Measurements from ENCODE around the gene ALK.

The ALK gene

GRCh38 chr2:29490045-29490444 lies 431.3 kb downstream of the ALK start:
- H3K4me3 ChIP-seq (ENCODE audit: low read depth, low read length) = no peak overlapping the region
- TF ChIP-seq ZFP69B (tag by site-specific recombination; IDR thresholded peaks at IDR 0.05) (no peak), MYNN (tag by site-specific recombination; IDR thresholded peaks at IDR 0.05; ENCODE audit: borderline replicate concordance) (no peak), GFI1B (tag by site-specific recombination; IDR thresholded peaks at IDR 0.05) (no peak), ZNF621 (tag by site-specific recombination; IDR thresholded peaks at IDR 0.05) (no peak), WT1 (tag by site-specific recombination; IDR thresholded peaks at IDR 0.05) (no peak), TRIM28 (IDR thresholded peaks at IDR 0.05; ENCODE audit: borderline replicate concordance, low read length) (no peak), ZNF555 (tag by site-specific recombination; conservative IDR thresholded peaks at IDR 0.05) (no peak), SP3 (tag by site-specific recombination; IDR thresholded peaks at IDR 0.05) (no peak), HOXC10 (CRISPR knock-in tag; IDR thresholded peaks at IDR 0.05) (no peak), ZNF239 (tag by site-specific recombination; IDR thresholded peaks at IDR 0.05) (no peak), ZNF311 (tag by site-specific recombination; IDR thresholded peaks at IDR 0.05; ENCODE audit: borderline replicate concordance) (no peak), ZNF610 (tag by site-specific recombination; IDR thresholded peaks at IDR 0.05; ENCODE audit: borderline replicate concordance) (no peak)
- TF ChIP-seq, protein P1, sequence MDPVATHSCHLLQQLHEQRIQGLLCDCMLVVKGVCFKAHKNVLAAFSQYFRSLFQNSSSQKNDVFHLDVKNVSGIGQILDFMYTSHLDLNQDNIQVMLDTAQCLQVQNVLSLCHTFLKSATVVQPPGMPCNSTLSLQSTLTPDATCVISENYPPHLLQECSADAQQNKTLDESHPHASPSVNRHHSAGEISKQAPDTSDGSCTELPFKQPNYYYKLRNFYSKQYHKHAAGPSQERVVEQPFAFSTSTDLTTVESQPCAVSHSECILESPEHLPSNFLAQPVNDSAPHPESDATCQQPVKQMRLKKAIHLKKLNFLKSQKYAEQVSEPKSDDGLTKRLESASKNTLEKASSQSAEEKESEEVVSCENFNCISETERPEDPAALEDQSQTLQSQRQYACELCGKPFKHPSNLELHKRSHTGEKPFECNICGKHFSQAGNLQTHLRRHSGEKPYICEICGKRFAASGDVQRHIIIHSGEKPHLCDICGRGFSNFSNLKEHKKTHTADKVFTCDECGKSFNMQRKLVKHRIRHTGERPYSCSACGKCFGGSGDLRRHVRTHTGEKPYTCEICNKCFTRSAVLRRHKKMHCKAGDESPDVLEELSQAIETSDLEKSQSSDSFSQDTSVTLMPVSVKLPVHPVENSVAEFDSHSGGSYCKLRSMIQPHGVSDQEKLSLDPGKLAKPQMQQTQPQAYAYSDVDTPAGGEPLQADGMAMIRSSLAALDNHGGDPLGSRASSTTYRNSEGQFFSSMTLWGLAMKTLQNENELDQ (tag by site-specific recombination; IDR thresholded peaks at IDR 0.05; ENCODE audit: low read depth) = no peak
- POLR2A ChIA-PET = no interaction called here
- no peaks in the 10 kb centered on the region for H3K36me3 ChIP-seq (ENCODE audit: control insufficient read depth in 2 of 2, insufficient read depth in 1 of 2, low read length in 2 of 2)
- no peak overlapping the region for H3K27ac ChIP-seq (ENCODE audit: extremely low read depth, low read depth, low read length)
- CTCF ChIA-PET = no interaction called here
- no peaks in the 10 kb centered on the region for H3K4me1 ChIP-seq (ENCODE audit: control insufficient read depth, insufficient read depth, low read length)
- no peaks in the 10 kb centered on the region for H3K9me3 ChIP-seq (ENCODE audit: control insufficient read depth, insufficient read depth, low read depth, low read length)

DNA sequence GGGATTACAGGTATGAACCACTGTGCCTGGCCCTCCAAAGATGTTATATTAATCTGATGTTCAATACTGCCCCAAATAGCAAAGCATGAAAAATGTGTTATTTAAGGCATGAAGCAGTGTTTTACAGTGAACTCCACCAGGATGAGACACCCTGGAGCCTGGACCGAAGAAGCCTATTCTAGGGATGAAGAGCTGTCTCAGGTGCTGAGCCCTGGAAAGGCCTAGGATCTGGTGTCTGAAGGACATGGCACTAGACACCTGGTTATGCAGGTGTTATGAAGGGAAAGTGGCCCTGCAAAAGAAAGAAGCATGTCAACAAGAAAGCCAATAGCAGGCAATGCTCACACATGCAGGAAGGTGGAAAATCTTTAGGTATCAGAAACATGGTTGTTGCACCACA lies 431.8 kb downstream of the ALK start:
- no peak overlapping the region for H3K27ac ChIP-seq (ENCODE audit: extremely low read depth, low read depth, low read length)
- H3K4me1 ChIP-seq (ENCODE audit: control insufficient read depth, insufficient read depth, low read length) = no peaks in the 10 kb centered on the region
- H3K36me3 ChIP-seq (ENCODE audit: control insufficient read depth in 2 of 2, insufficient read depth in 1 of 2, low read length in 2 of 2) = no peaks in the 10 kb centered on the region
- ChIA-PET CTCF (no interaction called here), POLR2A (no interaction called here)
- TF ChIP-seq REST (tag by site-specific recombination; IDR thresholded peaks at IDR 0.05) (peak; percentile 46; the same call in 1 of the 2 replicates), ZXDB (tag by site-specific recombination; IDR thresholded peaks at IDR 0.05) (no peak)
- no peaks in the 10 kb centered on the region for H3K9me3 ChIP-seq (ENCODE audit: control insufficient read depth, insufficient read depth, low read depth, low read length)
- H3K4me3 ChIP-seq (ENCODE audit: low read depth, low read length) = no peak overlapping the region

GRCh38 chr2:29487967-29488555 lies 433.3 kb downstream of the ALK start:
- POLR2A ChIA-PET = no interaction called here
- no peaks in the 10 kb centered on the region for H3K9me3 ChIP-seq (ENCODE audit: control insufficient read depth, insufficient read depth, low read depth, low read length)
- CTCF ChIA-PET = interaction anchor here (0.9 to 1.3 kb wide), 2 partner anchors 11 to 179 kb away, joined by 3 to 4 read pairs; no protein-coding TSS in a partner anchor
- TF ChIP-seq ZNF16 (tag by site-specific recombination; IDR thresholded peaks at IDR 0.05; ENCODE audit: low read depth) = no peak
- TF ChIP-seq, protein P2, sequence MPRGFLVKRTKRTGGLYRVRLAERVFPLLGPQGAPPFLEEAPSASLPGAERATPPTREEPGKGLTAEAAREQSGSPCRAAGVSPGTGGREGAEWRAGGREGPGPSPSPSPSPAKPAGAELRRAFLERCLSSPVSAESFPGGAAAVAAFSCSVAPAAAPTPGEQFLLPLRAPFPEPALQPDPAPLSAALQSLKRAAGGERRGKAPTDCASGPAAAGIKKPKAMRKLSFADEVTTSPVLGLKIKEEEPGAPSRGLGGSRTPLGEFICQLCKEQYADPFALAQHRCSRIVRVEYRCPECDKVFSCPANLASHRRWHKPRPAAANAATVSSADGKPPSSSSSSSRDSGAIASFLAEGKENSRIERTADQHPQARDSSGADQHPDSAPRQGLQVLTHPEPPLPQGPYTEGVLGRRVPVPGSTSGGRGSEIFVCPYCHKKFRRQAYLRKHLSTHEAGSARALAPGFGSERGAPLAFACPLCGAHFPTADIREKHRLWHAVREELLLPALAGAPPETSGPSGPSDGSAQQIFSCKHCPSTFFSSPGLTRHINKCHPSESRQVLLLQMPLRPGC (tag by site-specific recombination; IDR thresholded peaks at IDR 0.05) = no peak
- TF ChIP-seq SP7 (tag by site-specific recombination; IDR thresholded peaks at IDR 0.05) = 0 out of 2 replicates have a peak, but pooled peaks have one; percentile 19
- 0 out of 2 replicates have a peak, but pooled peaks have one; percentile 24 for TF ChIP-seq ZNF660 (tag by site-specific recombination; IDR thresholded peaks at IDR 0.05)
- no peak for TF ChIP-seq ZNF24 (tag by site-specific recombination; IDR thresholded peaks at IDR 0.05)
- no peak for TF ChIP-seq ZFP41 (tag by site-specific recombination; IDR thresholded peaks at IDR 0.05; ENCODE audit: borderline replicate concordance)
- TF ChIP-seq, protein P3, sequence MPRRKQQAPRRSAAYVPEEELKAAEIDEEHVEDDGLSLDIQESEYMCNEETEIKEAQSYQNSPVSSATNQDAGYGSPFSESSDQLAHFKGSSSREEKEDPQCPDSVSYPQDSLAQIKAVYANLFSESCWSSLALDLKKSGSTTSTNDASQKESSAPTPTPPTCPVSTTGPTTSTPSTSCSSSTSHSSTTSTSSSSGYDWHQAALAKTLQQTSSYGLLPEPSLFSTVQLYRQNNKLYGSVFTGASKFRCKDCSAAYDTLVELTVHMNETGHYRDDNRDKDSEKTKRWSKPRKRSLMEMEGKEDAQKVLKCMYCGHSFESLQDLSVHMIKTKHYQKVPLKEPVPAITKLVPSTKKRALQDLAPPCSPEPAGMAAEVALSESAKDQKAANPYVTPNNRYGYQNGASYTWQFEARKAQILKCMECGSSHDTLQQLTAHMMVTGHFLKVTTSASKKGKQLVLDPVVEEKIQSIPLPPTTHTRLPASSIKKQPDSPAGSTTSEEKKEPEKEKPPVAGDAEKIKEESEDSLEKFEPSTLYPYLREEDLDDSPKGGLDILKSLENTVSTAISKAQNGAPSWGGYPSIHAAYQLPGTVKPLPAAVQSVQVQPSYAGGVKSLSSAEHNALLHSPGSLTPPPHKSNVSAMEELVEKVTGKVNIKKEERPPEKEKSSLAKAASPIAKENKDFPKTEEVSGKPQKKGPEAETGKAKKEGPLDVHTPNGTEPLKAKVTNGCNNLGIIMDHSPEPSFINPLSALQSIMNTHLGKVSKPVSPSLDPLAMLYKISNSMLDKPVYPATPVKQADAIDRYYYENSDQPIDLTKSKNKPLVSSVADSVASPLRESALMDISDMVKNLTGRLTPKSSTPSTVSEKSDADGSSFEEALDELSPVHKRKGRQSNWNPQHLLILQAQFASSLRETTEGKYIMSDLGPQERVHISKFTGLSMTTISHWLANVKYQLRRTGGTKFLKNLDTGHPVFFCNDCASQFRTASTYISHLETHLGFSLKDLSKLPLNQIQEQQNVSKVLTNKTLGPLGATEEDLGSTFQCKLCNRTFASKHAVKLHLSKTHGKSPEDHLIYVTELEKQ (tag by site-specific recombination; IDR thresholded peaks at IDR 0.05; ENCODE audit: borderline replicate concordance) = no peak

More at GRCh38 chr2:29487967-29488555, 433.3 kb downstream of the ALK start:
- Histone ChIP-seq H3K4me3 (ENCODE audit: low read depth, low read length) (no peak overlapping the region), H3K36me3 (ENCODE audit: control insufficient read depth in 2 of 2, insufficient read depth in 1 of 2, low read length in 2 of 2) (no peaks in the 10 kb centered on the region), H3K27ac (ENCODE audit: extremely low read depth, low read depth, low read length) (no peak overlapping the region), H3K4me1 (ENCODE audit: control insufficient read depth, insufficient read depth, low read length) (no peaks in the 10 kb centered on the region)

Data from HEK293 (cell line).